Osteoblast (primary cell): ENCODE data around the gene NFIC. TPM values are rescaled to one million over a fixed set of nuclear protein-coding genes. Genes with fewer than 3 reads are reported as not detected.

Source experiments
- DNase-seq: peaks from one replicate; pipeline ENCODE4 v3.0.0; 2011; ENCODE audit warnings: low spot score, mixed read lengths; ENCODE audit not compliant: insufficient read length; ENCODE audit errors: missing footprints
- H2AFZ ChIP-seq: 2 replicates; pipeline ENCODE4 v1.6.0; 2011; ENCODE audit warnings: mild to moderate bottlenecking, low read length
- H3K27ac ChIP-seq: 2 replicates; pipeline ENCODE4 v1.5.1; 2011; ENCODE audit warnings: mild to moderate bottlenecking, low read depth, low read length, moderate library complexity
- H3K27me3 ChIP-seq: 2 replicates; pipeline ENCODE4 v1.6.0; 2012; ENCODE audit warnings: mild to moderate bottlenecking, control low read depth, inconsistent platforms, low read length, moderate library complexity; ENCODE audit not compliant: insufficient read depth
- H3K36me3 ChIP-seq: 2 replicates; pipeline ENCODE4 v1.5.1; 2011; ENCODE audit warnings: mild to moderate bottlenecking, low read length, control low read depth, moderate library complexity; ENCODE audit not compliant: insufficient read depth
- H3K4me1 ChIP-seq: 2 replicates; pipeline ENCODE4 v1.5.1; 2011; ENCODE audit warnings: mild to moderate bottlenecking, low read length, control low read depth, moderate library complexity; ENCODE audit not compliant: insufficient read depth
- H3K4me2 ChIP-seq: 2 replicates; pipeline ENCODE4 v1.6.0; 2011; ENCODE audit warnings: mild to moderate bottlenecking, low read length; ENCODE audit not compliant: insufficient read depth
- H3K4me3 ChIP-seq: fragments of 200-600 bp; sonication (generic); 3 replicates; pipeline ENCODE4 v1.5.1; 2012; ENCODE audit warnings: mild to moderate bottlenecking, low read length, inconsistent platforms; ENCODE audit not compliant: insufficient read depth
- H3K79me2 ChIP-seq: 2 replicates; pipeline ENCODE4 v1.6.0; 2012; ENCODE audit warnings: mild to moderate bottlenecking, low read length, control low read depth, inconsistent platforms; ENCODE audit not compliant: insufficient read depth
- H3K9me3 ChIP-seq: 2 replicates; pipeline ENCODE4 v1.5.1; 2011; ENCODE audit warnings: low read depth, low read length, control low read depth
- H4K20me1 ChIP-seq: 2 replicates; pipeline ENCODE4 v1.6.0; 2012; ENCODE audit warnings: mild to moderate bottlenecking, low read length, control low read depth; ENCODE audit not compliant: insufficient read depth
- total RNA-seq: library from RNA; depleted of rRNA; stranded (reverse); fragments of >200 nt; gene quantifications from 2 replicates; pipeline ENCODE4 v1.2.3, GENCODE V29; 2012
- TF ChIP-seq, protein P1 (sequence below): IDR thresholded peaks from 2 replicates; pipeline ENCODE4 v1.5.1; 2011; ENCODE audit warnings: mild to moderate bottlenecking, low read depth, low read length, moderate library complexity; ENCODE audit errors: extremely low read depth

Gene NFIC
- total RNA-seq, 1 donor, result 61.2 TPM

DNA sequence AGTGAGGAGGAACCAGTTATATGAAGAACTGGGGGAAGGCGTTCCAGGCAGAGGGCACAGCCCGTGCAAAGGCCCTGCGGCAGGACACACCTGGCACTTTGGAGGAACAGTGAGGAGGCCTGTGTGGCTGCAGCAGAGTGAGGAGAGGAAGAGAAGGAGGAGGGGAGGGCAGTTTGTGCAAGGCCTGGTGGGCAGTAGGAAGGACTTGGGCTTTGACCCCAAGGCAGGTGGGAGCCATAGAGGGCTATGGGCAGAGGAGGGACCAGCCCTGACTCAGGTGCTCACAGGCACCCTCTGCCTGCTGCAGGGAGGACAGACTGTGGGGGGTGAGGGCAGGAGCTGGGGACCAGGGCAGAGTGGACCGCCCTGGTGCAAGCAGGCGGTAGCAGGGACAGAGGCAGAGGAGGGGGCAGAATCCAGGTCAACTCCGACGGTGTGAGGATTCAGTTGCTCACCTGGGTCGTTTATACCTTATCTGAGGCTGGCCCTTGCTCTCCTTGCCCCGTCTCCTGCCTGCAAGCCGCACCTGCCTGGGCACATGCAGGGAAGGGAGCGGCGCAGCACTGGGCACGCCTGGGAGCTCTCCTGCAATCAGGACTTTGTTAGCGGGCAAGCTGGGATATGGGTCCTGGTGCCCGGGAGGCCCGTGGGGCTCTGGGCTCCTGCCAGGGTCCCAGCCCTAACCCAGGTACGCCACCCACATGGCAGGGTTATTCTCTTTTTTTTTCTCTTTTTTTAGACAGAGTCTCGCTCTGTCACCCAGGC, 34.8 kb downstream of the NFIC start:
- no peaks in the 10 kb centered on the region for H3K27me3 ChIP-seq
- no peaks in the 10 kb centered on the region for H3K9me3 ChIP-seq
- TF ChIP-seq, protein P1, sequence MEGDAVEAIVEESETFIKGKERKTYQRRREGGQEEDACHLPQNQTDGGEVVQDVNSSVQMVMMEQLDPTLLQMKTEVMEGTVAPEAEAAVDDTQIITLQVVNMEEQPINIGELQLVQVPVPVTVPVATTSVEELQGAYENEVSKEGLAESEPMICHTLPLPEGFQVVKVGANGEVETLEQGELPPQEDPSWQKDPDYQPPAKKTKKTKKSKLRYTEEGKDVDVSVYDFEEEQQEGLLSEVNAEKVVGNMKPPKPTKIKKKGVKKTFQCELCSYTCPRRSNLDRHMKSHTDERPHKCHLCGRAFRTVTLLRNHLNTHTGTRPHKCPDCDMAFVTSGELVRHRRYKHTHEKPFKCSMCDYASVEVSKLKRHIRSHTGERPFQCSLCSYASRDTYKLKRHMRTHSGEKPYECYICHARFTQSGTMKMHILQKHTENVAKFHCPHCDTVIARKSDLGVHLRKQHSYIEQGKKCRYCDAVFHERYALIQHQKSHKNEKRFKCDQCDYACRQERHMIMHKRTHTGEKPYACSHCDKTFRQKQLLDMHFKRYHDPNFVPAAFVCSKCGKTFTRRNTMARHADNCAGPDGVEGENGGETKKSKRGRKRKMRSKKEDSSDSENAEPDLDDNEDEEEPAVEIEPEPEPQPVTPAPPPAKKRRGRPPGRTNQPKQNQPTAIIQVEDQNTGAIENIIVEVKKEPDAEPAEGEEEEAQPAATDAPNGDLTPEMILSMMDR, result no peak
- no peak overlapping the region for H2AFZ ChIP-seq
- DNase-seq, result peak; percentile 55
- H3K36me3 ChIP-seq, result peaks cover 15% of the 10 kb centered on the region
- peaks cover 87% of the 10 kb centered on the region for H3K79me2 ChIP-seq
- no peak overlapping the region for H3K27ac ChIP-seq
- H3K4me1 ChIP-seq, result peaks cover 25% of the 10 kb centered on the region
- no peak overlapping the region for H3K4me3 ChIP-seq
- H3K4me2 ChIP-seq, result no peak overlapping the region
- H4K20me1 ChIP-seq, result peaks cover 36% of the 10 kb centered on the region

DNA sequence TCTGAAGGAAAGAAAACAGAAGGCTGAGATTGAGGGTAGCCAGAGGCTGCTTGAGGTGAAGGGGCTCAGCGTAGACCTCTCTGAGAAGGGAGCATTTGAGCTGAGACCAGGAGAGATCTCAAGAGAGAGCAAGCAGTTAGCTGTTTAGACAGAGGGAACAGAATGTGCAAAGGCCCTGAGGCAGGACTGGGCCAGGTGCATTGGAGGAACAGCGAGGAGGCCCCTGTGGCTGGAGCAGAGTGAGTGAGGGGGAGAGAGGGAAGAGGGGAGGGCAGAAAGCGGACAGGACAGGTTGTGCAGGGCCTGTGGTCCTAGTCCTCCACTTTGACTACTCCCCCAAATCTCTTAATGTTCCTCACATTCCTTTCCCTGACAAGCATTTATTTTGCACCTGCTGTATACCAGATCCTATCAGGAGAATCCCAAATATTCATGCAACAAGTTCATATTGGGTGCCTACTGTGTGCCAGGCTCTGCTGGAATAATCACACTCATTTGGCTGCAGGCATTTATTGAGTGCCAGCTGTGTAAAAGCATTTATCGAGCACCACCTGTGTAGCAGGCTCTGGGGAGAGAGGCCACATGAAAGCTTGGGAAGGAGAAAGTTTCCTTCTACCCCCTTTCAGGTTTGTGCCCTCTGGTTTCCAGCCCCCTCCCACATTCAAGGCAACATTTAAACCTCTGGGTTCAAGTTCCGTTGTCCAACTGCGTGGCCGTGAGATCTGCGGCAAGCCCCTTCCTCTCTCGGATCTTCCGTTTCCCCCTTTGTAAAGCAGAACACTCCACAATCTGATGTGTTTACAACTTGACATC, 36.5 kb downstream of the NFIC start:
- TF ChIP-seq, protein P1, result no peak
- H3K4me1 ChIP-seq, result peaks cover 18% of the 10 kb centered on the region
- H2AFZ ChIP-seq, result no peak overlapping the region
- no peaks in the 10 kb centered on the region for H3K27me3 ChIP-seq
- H3K27ac ChIP-seq, result peak overlapping the region; percentile 99
- no peaks in the 10 kb centered on the region for H3K9me3 ChIP-seq
- H3K79me2 ChIP-seq, result peaks cover 85% of the 10 kb centered on the region
- peak overlapping the region; percentile 71 for H3K4me2 ChIP-seq
- peaks cover 23% of the 10 kb centered on the region for H4K20me1 ChIP-seq
- H3K36me3 ChIP-seq, result peaks cover 10% of the 10 kb centered on the region
- peak overlapping the region; percentile 68 for H3K4me3 ChIP-seq
- peak; percentile 30 for DNase-seq

DNA sequence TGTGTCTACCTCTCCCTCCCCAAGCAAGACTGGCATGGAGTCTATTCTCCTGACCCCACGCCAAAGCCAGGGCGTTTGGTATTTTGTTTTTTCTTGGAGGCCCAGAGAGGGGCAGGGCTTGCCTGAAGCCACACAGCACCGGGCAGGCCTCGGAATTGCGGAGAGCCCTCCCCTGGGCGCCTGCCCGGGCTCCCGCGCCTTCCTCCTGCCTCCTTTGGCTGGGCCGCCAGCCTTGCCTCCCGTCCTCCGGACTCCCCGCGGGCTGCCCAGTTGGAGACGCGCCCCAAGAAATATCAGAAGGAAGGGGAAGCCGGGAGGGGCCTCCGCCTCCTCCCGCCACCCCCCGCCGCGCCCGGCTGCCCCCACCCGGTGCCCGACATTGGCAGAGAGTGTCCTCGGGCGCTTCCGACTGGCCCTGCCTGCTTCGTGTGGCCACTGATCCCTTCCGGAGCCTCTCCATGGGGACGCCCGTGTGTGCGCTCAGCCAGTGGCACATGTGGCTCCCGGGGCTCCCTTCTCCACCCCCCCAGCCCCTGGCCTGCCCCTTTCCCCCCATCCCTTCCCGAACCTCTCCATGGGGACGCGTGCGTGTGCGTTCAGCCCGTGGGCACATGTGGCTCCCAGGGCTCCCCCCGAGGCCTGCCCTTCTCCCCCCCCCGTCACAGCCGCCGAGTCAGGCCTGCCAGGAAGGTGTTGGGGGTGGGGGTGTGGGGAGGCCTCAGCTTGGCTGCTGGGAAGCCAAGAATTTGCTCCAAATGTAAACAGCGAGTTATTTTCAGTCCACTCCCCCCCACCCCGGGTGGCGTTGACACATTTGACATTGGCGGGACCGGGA, 37.3 kb downstream of the NFIC start:
- peaks cover 14% of the 10 kb centered on the region for H4K20me1 ChIP-seq
- H3K27ac ChIP-seq, result peak overlapping the region; percentile 99
- TF ChIP-seq, protein P1, result no peak
- H2AFZ ChIP-seq, result no peak overlapping the region
- no peaks in the 10 kb centered on the region for H3K9me3 ChIP-seq
- no peaks in the 10 kb centered on the region for H3K27me3 ChIP-seq
- peak; percentile 98 for DNase-seq
- H3K4me1 ChIP-seq, result peaks cover 18% of the 10 kb centered on the region
- peak overlapping the region; percentile 71 for H3K4me2 ChIP-seq
- peaks cover 85% of the 10 kb centered on the region for H3K79me2 ChIP-seq
- H3K4me3 ChIP-seq, result peak overlapping the region; percentile 68
- H3K36me3 ChIP-seq, result peaks cover 7% of the 10 kb centered on the region
